Measurements from ENCODE around the gene ANKRD63.

- TF ChIP-seq EZH2 (IDR thresholded peaks at IDR 0.05; ENCODE audit: low read length, missing control alignments) (no peak), CTCF (conservative IDR thresholded peaks at IDR 0.05 in 1 of 2, IDR thresholded peaks at IDR 0.05 in 1 of 2; ENCODE audit: low read depth in 1 of 2, low read length in 2 of 2) (no peak)
These were observed 20.7 kb upstream of the ANKRD63 start for GRCh38 chr15:40303576-40303975.

Data from fibroblast of lung (primary cell).